HepG2 (cell line): ENCODE data around the gene DEPDC1B. TPM values are rescaled to one million over a fixed set of nuclear protein-coding genes. Genes with fewer than 3 reads are reported as not detected.

Source experiments
- AGO1 ChIP-seq: fragments of 200-400 bp; formaldehyde crosslinking; IDR thresholded peaks from 2 replicates; pipeline ENCODE4 v1.6.1; 2017; ENCODE audit warnings: mild to moderate bottlenecking, low read depth, low read length, moderate library complexity; ENCODE audit not compliant: poor library complexity, severe bottlenecking
- EP300 ChIP-seq, 3 experiments: sonication (generic) in 1 of 3; formaldehyde crosslinking in 1 of 3; IDR thresholded peaks; 2 replicates each; pipeline versions ENCODE4 v1.5.1 to v1.6.1; 2011 to 2020; ENCODE audit warnings: low read depth in 2 of 3, low read length in 2 of 3, borderline replicate concordance in 1 of 3, improper control_type of control experiment in 1 of 3, mild to moderate bottlenecking in 1 of 3, missing genetic modification reagents in 1 of 3, moderate library complexity in 1 of 3
- GFI1 ChIP-seq: sonication (generic); formaldehyde crosslinking; IDR thresholded peaks from 2 replicates; pipeline ENCODE4 v1.5.0; 2020; ENCODE audit warnings: missing genetic modification reagents, mild to moderate bottlenecking, borderline replicate concordance
- HNF4G ChIP-seq, 2 experiments: sonication (generic) in 1 of 2; formaldehyde crosslinking in 1 of 2; IDR thresholded peaks; 2 replicates each; pipeline versions ENCODE4 v1.4.0 to v1.6.1; 2011 to 2020; ENCODE audit warnings: borderline replicate concordance in 2 of 2, low read depth in 2 of 2, mild to moderate bottlenecking in 2 of 2, low read length in 1 of 2, missing genetic modification reagents in 1 of 2, moderate library complexity in 1 of 2
- KDM4B ChIP-seq: sonication (generic); formaldehyde crosslinking; IDR thresholded peaks from 2 replicates; pipeline ENCODE4 v1.4.0; 2020; ENCODE audit warnings: missing genetic modification reagents
- LCORL ChIP-seq, 2 experiments: fragments of 450-650 bp in 1 of 2; sonication (generic) in 1 of 2; formaldehyde crosslinking in 1 of 2; IDR thresholded peaks; 2 replicates each; pipeline versions ENCODE4 v1.5.0 to v1.6.1; 2017 to 2020; ENCODE audit warnings: antibody characterized with exemption in 1 of 2, missing genetic modification reagents in 1 of 2
- SALL2 ChIP-seq: sonication (generic); formaldehyde crosslinking; IDR thresholded peaks from 2 replicates; pipeline ENCODE4 v1.8.1; 2023; ENCODE audit warnings: mild to moderate bottlenecking, missing genetic modification reagents, inconsistent platforms
- SKI ChIP-seq: fragments of 450-650 bp; IDR thresholded peaks from one replicate; pipeline ENCODE4 v1.6.1; 2018; ENCODE audit warnings: mild to moderate bottlenecking; ENCODE audit not compliant: partially characterized antibody
- SMARCC2 ChIP-seq: fragments of 450-650 bp; IDR thresholded peaks from 2 replicates; pipeline ENCODE4 v1.6.1; 2017; ENCODE audit warnings: antibody characterized with exemption, mild to moderate bottlenecking
- SOX13 ChIP-seq, 3 experiments: fragments of 450-650 bp in 1 of 3; sonication (generic) in 1 of 3; formaldehyde crosslinking in 1 of 3; IDR thresholded peaks in 2 of 3; conservative IDR thresholded peaks in 1 of 3; 2 replicates each; pipeline versions ENCODE4 v1.5.0 to v1.6.1; 2016 to 2020; ENCODE audit warnings: antibody characterized with exemption in 1 of 3, mild to moderate bottlenecking in 1 of 3, missing compliant biosample characterization in 1 of 3, missing genetic modification reagents in 1 of 3, moderate library complexity in 1 of 3
- ZFP41 ChIP-seq: sonication (generic); formaldehyde crosslinking; IDR thresholded peaks from 2 replicates; pipeline ENCODE4 v1.4.0; 2020; ENCODE audit warnings: mild to moderate bottlenecking, missing genetic modification reagents, borderline replicate concordance
- ZKSCAN1 ChIP-seq: fragments of 150-350 bp; IDR thresholded peaks from 2 replicates; pipeline ENCODE4 v1.6.1; 2014; ENCODE audit warnings: low read length
- ZNF550 ChIP-seq: sonication (generic); formaldehyde crosslinking; IDR thresholded peaks from 2 replicates; pipeline ENCODE4 v1.4.0; 2020; ENCODE audit warnings: mild to moderate bottlenecking, missing genetic modification reagents, borderline replicate concordance
- ZNF672 ChIP-seq: sonication (generic); formaldehyde crosslinking; IDR thresholded peaks from 2 replicates; pipeline ENCODE4 v1.8.1; 2022; ENCODE audit warnings: missing genetic modification reagents
- ZNF83 ChIP-seq: sonication (generic); formaldehyde crosslinking; IDR thresholded peaks from 2 replicates; pipeline ENCODE4 v1.4.0; 2020; ENCODE audit warnings: missing genetic modification reagents, mild to moderate bottlenecking, borderline replicate concordance
- ZSCAN12 ChIP-seq: sonication (generic); formaldehyde crosslinking; IDR thresholded peaks from 2 replicates; pipeline ENCODE4 v1.9.0; 2021; ENCODE audit warnings: mild to moderate bottlenecking, missing genetic modification reagents
- ZSCAN20 ChIP-seq: sonication (generic); formaldehyde crosslinking; IDR thresholded peaks from 2 replicates; pipeline ENCODE4 v1.4.0; 2020; ENCODE audit warnings: missing genetic modification reagents, mild to moderate bottlenecking, borderline replicate concordance
- polyA plus RNA-seq, 8 experiments: library from polyadenylated mRNA; depleted of rRNA in 3 of 8; stranded (reverse) in 7 of 8; unstranded in 1 of 8; fragments of >200 nt; fragmentation: Illumina TruSeq in 4 of 8; extraction: Trizol in 4 of 8; gene quantifications; 2 replicates each; pipeline versions ENCODE4 v1.2.1 to v1.2.3, GENCODE V29; 2011 to 2016; ENCODE audit warnings: low read depth in 4 of 8, missing spikeins in 1 of 8, mixed read lengths in 1 of 8; ENCODE audit not compliant: insufficient read depth in 1 of 8
- total RNA-seq, 5 experiments: library from RNA; depleted of rRNA; stranded (reverse); fragments of >200 nt; fragmentation: Illumina TruSeq; extraction: Trizol; gene quantifications; 2 replicates each; pipeline ENCODE4 v1.2.3, GENCODE V29; 2016; ENCODE audit warnings: low read depth in 1 of 5
- TF ChIP-seq, protein P1 (sequence below): sonication (generic); formaldehyde crosslinking; IDR thresholded peaks from 2 replicates; pipeline ENCODE4 v1.4.0; 2020; ENCODE audit warnings: missing genetic modification reagents, borderline replicate concordance
- TF ChIP-seq, protein P2 (sequence below): sonication (generic); formaldehyde crosslinking; IDR thresholded peaks from 2 replicates; pipeline ENCODE4 v1.4.0; 2020; ENCODE audit warnings: missing genetic modification reagents
- TF ChIP-seq, protein P3 (sequence below): sonication (generic); formaldehyde crosslinking; IDR thresholded peaks from 2 replicates; pipeline ENCODE4 v1.4.0; 2020; ENCODE audit warnings: missing genetic modification reagents

The DEPDC1B gene
- total and polyA plus RNA-seq, 2 of the 13 experiments (the other 11 are each of a cell fraction or from before 2014, with no cell fraction given), result 29.5 to 51.3 TPM

- TF ChIP-seq HNF4G (IDR thresholded peaks at IDR 0.05; ENCODE audit: borderline replicate concordance, low read depth, low read length) (peak; percentile 78), HNF4G (CRISPR knock-in tag; IDR thresholded peaks at IDR 0.05; ENCODE audit: borderline replicate concordance, low read depth) (0 out of 2 replicates have a peak, but pooled peaks have one; percentile 48), LCORL (IDR thresholded peaks at IDR 0.05) (no peak), LCORL (CRISPR knock-in tag; IDR thresholded peaks at IDR 0.05) (peak; percentile 40; the same call in 1 of the 2 replicates), AGO1 (no peak), SOX13 (IDR thresholded peaks at IDR 0.05) (peak; percentile 85), SOX13 (CRISPR knock-in tag; conservative IDR thresholded peaks at IDR 0.05 in 1 of 2, IDR thresholded peaks at IDR 0.05 in 1 of 2) (peak in 1 of 2 experiments; percentile 97; a peak in 2 of 4 replicates), ZSCAN12 (no peak), KDM4B (CRISPR knock-in tag) (no peak), SALL2 (CRISPR knock-in tag) (0 out of 2 replicates have a peak, but pooled peaks have one; percentile 14), ZNF550 (CRISPR knock-in tag) (no peak), ZFP41 (no peak), SKI (peak; percentile 78), ZNF672 (CRISPR knock-in tag) (no peak), EP300 (IDR thresholded peaks at IDR 0.05; ENCODE audit: low read depth in 2 of 2, low read length in 2 of 2) (peak; percentile 51 to 99; a peak in 3 of 4 replicates), EP300 (CRISPR knock-in tag; IDR thresholded peaks at IDR 0.05; ENCODE audit: borderline replicate concordance) (peak; percentile 91), SMARCC2 (no peak), ZSCAN20 (CRISPR knock-in tag) (no peak), ZKSCAN1 (no peak), ZNF83 (no peak), GFI1 (CRISPR knock-in tag) (peak; percentile 67; the same call in 1 of the 2 replicates)
- TF ChIP-seq, protein P1, sequence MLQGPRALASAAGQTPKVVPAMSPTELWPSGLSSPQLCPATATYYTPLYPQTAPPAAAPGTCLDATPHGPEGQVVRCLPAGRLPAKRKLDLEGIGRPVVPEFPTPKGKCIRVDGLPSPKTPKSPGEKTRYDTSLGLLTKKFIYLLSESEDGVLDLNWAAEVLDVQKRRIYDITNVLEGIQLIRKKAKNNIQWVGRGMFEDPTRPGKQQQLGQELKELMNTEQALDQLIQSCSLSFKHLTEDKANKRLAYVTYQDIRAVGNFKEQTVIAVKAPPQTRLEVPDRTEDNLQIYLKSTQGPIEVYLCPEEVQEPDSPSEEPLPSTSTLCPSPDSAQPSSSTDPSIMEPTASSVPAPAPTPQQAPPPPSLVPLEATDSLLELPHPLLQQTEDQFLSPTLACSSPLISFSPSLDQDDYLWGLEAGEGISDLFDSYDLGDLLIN (CRISPR knock-in tag), result no peak
- TF ChIP-seq, protein P2, sequence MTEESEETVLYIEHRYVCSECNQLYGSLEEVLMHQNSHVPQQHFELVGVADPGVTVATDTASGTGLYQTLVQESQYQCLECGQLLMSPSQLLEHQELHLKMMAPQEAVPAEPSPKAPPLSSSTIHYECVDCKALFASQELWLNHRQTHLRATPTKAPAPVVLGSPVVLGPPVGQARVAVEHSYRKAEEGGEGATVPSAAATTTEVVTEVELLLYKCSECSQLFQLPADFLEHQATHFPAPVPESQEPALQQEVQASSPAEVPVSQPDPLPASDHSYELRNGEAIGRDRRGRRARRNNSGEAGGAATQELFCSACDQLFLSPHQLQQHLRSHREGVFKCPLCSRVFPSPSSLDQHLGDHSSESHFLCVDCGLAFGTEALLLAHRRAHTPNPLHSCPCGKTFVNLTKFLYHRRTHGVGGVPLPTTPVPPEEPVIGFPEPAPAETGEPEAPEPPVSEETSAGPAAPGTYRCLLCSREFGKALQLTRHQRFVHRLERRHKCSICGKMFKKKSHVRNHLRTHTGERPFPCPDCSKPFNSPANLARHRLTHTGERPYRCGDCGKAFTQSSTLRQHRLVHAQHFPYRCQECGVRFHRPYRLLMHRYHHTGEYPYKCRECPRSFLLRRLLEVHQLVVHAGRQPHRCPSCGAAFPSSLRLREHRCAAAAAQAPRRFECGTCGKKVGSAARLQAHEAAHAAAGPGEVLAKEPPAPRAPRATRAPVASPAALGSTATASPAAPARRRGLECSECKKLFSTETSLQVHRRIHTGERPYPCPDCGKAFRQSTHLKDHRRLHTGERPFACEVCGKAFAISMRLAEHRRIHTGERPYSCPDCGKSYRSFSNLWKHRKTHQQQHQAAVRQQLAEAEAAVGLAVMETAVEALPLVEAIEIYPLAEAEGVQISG (CRISPR knock-in tag), result peak; percentile 51; the same call in 1 of the 2 replicates
- TF ChIP-seq, protein P3, sequence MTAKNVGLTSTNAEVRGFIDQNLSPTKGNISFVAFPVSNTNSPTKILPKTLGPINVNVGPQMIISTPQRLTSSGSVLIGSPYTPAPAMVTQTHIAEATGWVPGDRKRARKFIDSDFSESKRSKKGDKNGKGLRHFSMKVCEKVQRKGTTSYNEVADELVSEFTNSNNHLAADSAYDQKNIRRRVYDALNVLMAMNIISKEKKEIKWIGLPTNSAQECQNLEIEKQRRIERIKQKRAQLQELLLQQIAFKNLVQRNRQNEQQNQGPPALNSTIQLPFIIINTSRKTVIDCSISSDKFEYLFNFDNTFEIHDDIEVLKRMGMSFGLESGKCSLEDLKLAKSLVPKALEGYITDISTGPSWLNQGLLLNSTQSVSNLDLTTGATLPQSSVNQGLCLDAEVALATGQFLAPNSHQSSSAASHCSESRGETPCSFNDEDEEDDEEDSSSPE, result no peak
Measured at GRCh38 chr5:60671899-60672692, 27.9 kb downstream of the DEPDC1B start (continued).
